ENCODE results near the gene ME3.
"Not testable (repeated sequence)": the region's sequence is repeated elsewhere in the genome, so short reads cannot be mapped to it uniquely, and the experiment has no call there.

Gene ME3

DNA sequence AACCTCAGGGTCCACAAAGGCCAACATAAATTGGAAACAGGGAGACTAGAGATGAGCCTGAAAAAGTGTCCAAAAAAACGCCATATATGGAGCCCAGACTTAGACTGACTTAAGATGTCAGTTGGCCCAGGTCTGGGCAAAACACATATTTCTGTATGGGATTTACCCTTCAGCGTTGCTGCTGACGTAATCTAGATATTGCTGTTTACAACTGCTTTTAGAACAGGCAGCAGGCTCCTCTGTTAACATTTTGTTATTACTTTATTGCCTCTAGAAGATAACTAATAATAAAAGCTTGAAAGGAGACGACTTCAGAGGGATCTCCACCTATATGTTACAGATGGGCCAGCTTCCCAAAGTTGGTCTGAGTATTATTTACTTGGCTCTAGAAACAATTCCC, 8.7 kb downstream of the ME3 start:
- DNase-seq (ENCODE audit: low spot score): no peak

DNA sequence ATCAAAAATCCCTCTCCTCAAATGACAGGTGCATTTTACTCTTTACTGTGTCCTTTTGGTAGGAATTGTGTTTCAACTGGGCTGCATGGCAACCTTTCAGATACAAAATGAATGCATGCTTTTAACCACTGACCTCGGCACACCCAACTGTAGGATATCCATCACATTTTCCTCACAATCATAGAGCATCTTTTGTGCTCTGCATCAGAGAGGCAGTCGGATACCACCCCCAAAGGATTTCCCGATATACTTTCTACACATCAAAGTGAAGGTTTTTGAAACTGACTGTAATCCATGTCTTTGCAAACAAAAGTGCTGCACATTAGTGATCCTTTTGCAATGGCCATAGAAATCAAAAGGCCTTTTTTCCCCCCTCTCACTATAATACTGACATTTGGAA, 9.1 kb downstream of the ME3 start:
- DNase-seq (ENCODE audit: low spot score): no peak

DNA sequence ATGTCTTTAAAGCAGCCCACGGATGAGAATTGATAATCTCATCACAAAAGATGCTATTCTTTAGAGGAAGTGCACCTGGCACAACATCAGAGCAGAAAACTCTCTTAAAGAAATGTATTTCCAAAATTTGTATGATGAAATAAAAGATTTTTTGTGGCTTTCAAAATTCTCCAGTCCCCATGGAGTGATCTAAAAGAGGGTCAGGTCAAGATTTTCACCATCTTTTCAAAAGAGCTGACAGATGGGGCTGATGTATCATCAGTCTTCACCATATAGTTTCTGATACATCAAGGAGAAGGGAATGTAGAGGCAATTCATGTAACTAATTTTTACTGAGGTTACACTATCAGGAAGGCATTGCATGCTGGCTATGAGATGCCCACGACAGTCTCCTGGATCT, 11.7 kb downstream of the ME3 start:
- no peak for DNase-seq (ENCODE audit: low spot score)

DNA sequence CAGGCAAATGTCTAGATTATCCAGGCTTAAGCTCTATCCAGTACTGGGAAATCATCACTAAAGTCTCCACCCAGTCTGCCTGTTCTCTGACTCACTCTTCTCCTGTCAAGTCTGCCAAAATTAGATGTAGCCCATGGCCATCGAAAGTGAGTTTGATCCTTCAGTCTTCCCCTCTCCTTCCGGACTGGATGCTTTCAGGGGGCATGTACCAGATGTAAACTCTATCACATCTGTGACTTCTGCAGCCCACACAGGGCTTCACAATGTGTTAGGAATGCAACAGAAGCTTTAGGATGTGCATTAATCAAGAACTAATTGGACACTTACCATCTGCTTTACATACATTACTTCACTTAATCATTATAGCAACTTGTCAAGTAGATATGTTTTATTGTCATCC, 12.3 kb downstream of the ME3 start:
- no peak for DNase-seq (ENCODE audit: low spot score)

DNA sequence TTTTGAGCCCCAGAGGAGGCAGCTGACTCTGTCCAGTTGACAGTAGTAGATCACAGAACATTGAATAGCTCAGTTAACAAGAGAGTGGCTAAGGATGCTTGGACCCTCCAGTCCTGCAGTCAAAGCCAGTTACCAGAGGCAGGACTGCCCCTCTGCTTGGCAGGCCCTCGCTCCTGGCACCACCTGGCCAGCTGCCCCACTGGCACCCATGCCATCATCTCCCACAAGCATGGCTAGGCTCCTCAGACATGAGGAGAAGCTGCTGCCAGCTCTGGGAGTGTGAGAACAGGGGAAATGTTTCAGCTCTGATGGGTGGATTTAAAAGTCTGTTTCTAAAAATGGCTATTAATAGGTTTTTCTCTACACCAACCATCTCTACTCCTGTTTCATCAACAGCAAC, 13.9 kb downstream of the ME3 start:
- no peak for DNase-seq (ENCODE audit: low spot score)

DNA sequence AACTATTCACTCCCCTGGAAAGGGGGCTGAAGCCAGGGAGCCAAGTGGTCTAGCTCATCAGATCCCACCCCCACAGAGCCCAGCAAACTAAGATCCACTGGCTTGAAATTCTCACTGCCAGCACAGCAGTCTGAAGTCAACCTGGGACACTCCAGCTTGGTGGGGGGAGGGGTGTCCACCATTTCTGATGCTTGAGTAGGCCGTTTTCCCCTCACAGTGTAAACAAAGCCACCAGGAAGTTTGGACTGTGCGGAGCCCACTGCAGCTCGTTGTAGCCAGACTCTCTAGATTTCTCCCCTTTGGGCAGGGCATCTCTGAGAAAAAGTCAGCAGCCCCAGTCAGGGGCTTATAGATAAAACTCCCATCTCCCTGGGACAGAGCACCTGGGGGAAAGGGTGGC, 27.2 kb downstream of the ME3 start:
- DNase-seq (ENCODE audit: low spot score): not testable (repeated sequence)

DNA sequence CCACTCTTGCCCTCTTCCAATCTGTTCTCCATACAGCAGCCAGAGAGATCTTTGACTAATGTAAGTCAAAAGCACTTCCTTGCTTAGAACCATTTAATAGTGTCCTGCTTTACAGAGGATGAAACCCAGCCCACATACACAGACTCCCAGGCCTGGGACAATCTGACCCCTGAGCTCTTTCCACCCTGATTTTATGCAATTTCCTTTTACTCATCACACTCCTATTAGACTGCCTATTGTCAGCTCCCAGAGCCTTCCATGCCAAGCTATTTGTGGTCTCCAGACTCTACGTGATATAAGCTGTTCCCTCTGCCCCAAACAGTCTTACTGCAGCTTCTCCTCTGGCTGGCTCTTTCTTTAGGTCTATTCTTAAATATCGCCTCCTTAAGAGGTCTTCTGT, 28.1 kb downstream of the ME3 start:
- no peak for DNase-seq (ENCODE audit: low spot score)

DNA sequence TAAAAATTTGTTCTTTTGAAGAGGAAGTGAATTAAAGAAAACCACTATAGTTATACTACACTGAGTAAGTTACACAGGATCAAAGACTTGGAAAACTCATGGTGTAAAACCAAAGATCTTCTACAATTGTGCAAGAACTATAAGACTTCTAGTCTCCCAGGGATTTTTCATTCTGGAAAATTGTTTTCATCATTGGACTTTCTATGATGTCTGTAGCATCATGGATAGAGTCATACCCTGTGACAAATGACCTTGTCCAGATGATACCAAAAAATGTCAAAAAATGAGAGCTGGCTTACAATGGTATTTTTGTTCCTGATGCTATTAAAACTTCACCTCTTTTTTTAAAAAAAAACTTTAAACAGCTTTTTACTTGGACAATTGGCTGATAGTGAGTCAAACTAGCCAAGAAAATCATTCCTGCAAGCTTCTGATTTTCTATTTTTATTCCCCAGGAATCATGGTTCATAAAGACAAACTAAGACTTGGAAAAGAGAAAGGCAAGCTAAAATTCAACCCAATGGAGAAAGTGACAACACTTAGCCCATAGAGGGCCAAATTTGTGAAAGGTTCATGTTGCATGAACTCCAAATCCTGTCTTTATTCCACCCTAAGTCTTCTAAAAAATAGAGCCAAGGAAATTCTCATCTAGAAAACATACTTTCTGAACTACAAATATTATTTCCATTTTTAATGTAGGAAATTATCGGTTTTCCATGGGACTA, 30.7 kb downstream of the ME3 start:
- DNase-seq (ENCODE audit: low spot score): no peak

DNA sequence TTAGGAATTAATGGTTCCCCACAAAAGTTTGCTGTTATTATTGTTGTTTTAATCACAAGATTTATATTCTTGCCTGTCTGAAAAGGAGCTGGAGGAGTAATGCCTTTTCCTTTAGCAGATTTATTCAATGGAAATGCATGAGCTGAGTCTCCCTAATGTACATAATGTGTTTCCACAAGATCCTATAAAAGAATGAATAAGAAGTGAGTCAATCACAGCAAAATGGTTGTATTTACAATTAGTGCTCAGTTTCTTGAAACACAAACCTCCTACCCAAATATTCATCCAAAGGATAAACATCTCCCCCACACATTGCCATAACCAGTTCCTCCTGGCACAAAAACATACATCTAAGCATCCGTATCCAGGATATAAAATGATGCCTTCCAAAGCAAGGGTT, 33.3 kb downstream of the ME3 start:
- no peak for DNase-seq (ENCODE audit: low spot score)

DNA sequence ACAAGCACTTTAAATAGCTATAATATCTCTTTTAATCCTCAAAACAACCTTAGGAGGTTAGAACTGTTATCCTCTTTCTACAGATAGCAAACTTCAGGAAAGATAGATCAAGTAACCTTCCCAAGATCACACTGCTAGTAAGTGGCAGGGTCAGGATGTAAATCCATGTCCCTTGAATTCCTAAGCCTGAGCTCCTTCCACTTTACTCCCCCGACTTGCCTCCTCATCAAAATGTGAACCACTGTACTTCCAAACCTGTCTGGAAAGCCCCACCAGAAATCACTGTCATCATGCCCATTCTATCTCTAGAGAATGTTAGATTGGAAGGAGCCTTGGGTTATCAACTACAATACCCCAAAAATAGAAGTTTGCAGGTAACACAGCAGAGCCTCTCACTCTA, 33.7 kb downstream of the ME3 start:
- no peak for DNase-seq (ENCODE audit: low spot score)

DNA sequence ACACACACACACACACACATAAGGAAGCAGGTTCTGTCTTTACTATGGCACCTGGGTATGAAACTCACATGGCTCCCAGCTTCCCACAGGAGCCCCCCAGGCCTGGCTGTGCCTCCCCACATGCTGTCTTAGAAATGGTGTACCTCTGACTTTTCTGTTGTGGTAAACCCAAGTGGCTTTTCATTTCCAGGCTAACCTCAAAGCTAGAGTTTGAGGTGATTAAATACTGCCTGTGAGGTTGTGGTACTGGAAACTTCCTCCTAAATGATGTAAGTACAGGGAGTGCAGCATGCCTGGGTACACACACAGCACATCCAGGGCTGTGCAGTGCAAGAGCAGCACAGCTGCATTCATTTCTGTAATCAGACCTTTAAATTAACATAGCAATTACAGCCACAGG, 34.4 kb downstream of the ME3 start:
- DNase-seq (ENCODE audit: low spot score): no peak

DNA sequence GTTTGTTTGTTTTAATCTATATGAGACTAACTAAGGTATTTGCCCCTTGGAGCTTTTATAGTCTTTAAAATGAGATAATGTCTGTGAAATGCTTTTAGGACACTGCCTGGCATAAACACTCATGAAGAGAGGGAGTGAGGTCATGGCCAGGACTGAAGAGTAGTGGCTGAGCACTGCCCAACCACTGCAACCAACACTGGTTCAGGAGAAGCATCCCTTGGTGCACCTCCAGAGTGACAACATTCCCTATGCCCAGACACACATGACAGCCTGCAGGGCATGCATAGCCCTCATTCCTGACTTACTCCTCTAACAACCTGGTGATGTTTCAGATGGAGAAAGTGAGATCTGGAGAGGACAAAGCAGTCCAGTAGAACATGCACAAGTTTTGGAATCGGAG, 36.1 kb downstream of the ME3 start:
- DNase-seq (ENCODE audit: low spot score): no peak

DNA sequence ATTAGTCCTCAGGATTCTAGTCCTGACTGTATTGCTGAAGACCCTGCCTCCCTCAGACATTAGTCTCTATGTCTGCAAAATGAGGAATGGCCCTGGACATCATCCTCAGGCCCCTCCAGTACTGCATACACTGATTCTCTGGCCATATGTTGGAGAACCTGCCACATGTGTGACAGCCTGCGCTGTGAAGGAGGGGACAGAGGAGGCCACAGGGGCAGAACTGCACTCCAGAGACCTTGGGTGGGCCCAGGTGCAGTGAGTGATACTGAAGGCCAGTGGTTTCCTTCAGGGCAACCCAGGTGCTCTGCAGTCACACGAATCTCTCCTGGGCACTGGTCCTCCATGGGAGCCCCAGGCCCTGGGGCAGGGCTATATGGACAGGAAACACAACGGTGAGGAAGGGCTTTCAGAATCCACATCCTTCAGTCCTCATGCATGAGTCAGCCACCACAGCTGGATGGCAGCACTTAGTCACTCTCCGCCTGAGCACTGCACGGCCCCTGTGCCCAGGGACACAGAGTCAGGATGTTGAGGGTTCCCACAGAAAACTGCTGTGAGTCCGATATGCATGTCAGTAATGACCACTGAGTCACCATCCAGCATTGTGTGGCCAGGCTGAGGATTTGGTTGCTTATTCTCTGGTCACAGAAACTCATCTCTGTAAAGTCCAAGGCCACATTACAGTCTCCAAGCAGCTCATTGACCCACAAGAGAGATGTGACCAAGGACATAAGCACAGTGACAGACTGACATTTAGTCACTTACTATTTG, 39.7 kb downstream of the ME3 start:
- DNase-seq (ENCODE audit: low spot score): no peak

DNA sequence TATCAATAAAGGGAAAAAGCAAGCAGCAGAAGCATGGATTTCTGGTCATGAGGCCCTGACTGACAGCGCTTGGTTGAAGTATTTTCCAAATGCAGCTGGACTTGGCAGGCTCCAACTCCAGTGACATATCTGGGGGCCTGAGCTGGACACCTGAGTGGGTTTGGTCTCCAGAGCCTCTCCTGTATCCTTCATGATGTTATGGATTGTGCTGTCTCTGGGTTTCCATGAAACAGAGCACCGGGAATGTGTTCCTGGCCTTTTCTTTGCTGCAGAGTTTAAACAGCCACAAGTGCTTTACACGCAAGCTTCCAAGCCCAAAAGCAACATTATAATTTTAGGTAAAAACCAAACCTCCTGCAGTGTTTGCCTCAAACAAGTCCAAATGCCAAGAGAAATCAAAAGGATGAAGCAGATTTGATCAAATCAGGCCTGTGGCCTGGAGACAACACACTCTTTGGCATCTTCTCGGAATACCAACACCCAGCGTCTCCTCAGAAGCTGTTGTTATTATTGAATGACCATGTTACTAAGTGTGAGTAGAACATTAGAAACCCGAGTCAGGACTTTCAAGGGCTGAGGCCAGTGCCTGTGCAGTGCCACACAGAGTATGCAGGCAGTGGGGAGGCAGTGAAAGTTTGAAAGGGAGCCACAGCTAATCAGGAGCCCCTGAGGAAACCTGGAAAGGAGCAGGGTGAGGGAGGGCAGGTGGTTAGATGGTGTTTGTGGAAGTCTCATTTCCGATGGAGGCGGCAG, 42.0 kb downstream of the ME3 start:
- DNase-seq (ENCODE audit: low spot score): no peak

DNA sequence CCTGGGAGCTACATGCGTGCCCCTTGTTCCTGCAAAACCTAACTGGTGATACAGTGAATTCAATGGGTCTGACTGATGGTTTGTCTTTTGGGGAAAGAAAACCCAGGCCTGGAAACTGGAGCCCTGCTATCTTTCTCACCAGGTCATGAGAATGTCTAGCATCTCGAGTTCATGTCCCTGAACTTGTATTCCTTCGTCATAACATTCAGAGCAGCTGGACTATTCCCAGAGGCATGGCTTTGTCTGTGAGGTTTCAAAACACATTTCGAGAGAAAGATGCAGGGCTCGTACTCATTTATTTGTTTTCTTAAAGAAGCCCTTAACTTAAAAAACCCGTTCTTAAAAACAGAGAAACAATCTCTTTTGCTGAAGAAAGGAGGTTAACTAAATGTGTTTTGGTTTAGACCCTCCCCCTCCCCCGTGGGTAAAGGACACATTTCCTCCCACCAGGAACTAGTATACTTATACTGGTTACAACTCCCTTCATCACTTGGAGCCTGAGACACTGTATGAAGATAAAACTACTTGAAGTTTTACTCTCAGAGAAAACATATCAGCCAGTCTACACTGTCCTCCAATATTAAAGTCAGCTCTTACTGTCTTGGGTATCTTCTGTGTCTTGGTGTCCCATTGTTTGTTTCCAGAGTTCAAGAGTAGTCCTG, 43.2 kb downstream of the ME3 start:
- DNase-seq (ENCODE audit: low spot score): no peak

DNA sequence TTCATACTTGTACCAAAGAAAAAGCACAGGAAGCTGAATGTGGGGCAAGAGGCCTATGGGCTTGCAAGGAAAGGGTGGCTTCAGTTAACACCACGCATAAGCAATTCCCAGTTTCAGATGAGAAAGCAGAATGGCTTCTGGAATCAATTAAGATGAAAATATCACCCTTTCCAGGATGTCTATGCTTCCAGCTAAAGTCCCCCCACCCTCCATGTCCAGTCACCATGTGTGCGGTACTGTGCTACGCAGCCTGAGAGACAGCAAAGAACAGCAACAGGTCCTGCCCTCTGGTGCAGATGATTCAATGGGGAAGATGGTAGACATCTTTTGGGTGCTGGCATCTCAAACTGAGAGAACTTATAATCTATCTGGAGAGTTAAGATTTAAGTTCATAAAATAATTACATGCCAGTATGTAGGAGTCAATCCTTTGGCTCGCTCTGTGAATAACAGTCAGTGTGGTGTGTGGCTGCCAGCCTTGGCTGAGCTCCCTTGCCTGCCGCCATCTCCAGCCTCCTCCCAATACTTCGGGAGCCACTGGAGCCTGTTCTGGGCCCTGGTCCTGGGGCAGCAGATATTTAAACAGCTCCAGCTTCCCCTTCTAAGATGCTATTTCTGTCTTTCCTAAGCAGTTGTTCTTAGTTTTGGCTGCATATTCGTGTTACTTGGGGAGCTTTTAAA, 44.5 kb downstream of the ME3 start:
- no peak for DNase-seq (ENCODE audit: low spot score)

DNA sequence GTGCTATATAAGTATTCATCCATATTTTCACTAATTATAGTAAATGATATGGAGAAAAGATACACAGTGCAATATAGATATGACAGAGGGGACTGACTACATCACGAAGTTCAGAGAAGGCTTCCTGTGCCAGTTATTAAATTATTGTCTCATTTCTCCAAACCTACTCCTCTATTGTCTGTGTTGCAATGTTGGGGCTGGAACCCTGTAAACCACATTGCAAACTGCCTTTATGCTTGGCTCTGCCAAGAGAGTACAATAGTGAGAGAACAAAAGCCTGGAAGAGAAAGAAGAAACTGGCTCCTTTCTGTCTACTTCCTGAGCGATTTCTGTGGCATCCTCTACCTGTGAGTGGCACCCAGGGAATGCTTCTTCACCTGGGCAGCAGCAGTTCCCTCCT, 46.4 kb downstream of the ME3 start:
- DNase-seq (ENCODE audit: low spot score): no peak

DNA sequence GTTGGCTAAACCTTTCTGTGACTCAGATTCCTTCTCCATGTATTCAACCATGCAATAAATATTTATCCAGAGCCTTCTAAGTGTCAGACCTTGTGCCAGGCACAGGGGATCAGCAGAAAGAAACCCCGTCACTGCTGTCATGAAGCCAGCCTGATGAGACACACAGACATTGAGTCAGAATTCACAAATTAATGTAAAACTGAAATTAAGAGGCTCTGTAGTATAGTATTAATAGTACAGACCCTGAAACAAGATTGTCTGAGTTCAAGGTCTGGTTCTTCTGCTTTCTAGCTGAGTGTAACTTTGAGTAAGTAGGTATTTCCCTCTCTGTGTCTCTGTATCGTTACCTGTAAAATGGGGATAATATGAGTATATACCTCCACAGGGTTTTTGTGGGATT, 46.9 kb downstream of the ME3 start:
- no peak for DNase-seq (ENCODE audit: low spot score)

DNA sequence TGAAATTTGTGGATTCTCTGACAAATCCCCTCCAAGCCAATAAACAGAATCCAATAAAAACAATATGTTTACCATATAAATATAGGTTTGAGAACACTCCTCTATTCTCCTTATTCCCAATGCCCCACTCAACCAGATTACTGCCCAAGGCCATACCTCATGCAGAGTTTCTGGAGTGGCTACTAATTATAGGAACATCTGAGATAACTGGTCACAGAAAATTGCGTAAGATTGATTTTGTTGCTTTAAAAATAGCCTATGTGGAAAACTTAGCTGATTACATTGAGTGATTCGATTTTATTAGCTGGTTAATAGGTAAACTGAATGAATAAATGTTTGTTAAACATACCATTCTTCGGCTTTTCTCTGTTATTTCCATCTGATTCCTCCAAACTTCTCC, 48.0 kb downstream of the ME3 start:
- DNase-seq (ENCODE audit: low spot score): no peak

DNA sequence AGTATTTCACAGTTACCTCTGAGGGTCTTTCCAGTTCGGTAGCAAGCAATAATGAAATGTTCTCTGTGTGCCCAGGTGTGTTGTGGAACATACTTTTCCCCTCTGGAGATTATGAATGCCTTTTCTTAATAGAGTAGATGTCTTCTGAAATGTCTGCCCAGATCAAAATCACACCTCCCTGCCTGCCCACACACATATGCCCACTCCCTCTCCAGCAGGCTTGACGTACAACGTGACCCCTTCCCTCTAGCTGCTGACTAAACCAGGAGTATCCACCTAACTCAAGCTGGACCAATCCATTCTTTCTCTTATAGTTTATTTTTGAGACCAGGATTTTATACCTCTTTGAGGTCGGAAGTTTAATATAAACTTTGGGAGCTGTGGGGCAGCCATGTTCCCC, 48.7 kb downstream of the ME3 start:
- no peak for DNase-seq (ENCODE audit: low spot score)

DNA sequence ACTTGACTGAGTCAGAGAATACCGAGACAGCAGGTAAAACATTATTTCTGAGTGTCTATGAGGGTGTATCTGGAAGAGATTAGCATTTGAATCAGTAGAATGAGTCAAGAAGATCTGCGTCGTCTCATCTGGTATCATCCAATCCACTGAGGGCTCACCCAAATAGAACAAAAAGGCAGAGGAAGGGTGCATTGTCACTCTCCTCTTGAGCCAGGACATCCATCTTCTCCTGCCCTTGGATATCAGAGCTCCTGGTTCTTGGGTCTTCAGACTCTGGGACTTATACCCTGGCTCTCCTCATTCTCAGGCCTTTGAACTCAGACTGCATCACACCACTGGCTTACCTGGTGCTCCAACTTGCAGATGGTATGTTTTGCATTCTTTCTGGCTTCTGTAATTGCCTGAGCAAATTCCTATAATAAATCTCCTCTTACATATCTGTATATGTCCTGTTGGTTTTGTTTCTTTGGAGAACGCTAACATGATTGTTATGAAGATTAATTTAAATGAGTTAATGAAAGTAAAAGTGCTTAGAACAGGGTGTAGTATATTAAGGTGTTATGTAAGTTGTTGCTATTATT, 49.3 kb downstream of the ME3 start:
- DNase-seq (ENCODE audit: low spot score): no peak

DNA sequence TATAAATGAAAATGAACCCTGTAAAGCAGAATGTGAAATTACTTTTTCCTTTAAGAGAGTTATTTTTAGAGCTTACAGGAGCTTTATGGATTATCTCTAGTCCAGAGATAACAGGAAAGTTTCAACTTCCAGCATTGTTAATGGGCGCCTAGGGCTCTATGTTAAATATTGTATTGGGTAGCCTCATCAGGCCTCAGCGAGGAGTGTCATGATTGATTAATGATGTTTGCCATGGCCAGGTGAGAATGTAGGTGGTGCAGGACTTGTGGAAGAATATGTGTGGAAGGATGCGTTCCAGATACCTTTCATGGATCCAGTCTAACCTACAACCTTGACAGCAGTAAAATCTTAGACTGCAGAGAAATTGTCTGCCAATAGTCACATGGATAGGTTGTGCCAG, 50.6 kb downstream of the ME3 start:
- no peak for DNase-seq (ENCODE audit: low spot score)

All from left forelimb (tissue), 1 donor.